Keratinocyte (primary cell): ENCODE measurements around the gene RAI1. TPM values are rescaled to one million over a fixed set of nuclear protein-coding genes. Genes with fewer than 3 reads are reported as not detected.

Source experiments
- DNase-seq: peaks from one replicate; pipeline ENCODE4 v3.0.0-alpha.2; 2011; ENCODE audit warnings: low read depth, missing footprints, low spot score
- FAIRE-seq: peaks from 2 replicates; lab custom pipeline; 2011; peaks lifted over from hg19 to GRCh38; lab: Jason Lieb, UNC
- H2AFZ ChIP-seq: 2 replicates; pipeline ENCODE4 v1.6.0; 2012; ENCODE audit warnings: low read length, control low read depth, inconsistent platforms; ENCODE audit not compliant: control insufficient read depth
- H3K27ac ChIP-seq: 2 replicates; pipeline ENCODE4 v1.5.1; 2011; ENCODE audit warnings: low read length; ENCODE audit not compliant: control insufficient read depth, insufficient read depth
- H3K27me3 ChIP-seq: 3 replicates; pipeline ENCODE4 v1.6.0; 2011; ENCODE audit warnings: low read length; ENCODE audit not compliant: control insufficient read depth, insufficient read depth; ENCODE audit errors: extremely low read depth
- H3K36me3 ChIP-seq, 2 experiments: 2 replicates in 1 of 2; 3 replicates in 1 of 2; pipeline ENCODE4 v1.5.1; 2011; ENCODE audit warnings: low read length in 2 of 2, mild to moderate bottlenecking in 1 of 2; ENCODE audit not compliant: control insufficient read depth in 2 of 2, insufficient read depth in 2 of 2; ENCODE audit errors: extremely low read depth in 1 of 2
- H3K4me1 ChIP-seq: 3 replicates; pipeline ENCODE4 v1.5.1; 2011; ENCODE audit warnings: low read length; ENCODE audit not compliant: control insufficient read depth, insufficient read depth; ENCODE audit errors: extremely low read depth
- H3K4me2 ChIP-seq: 3 replicates; pipeline ENCODE4 v1.6.0; 2011; ENCODE audit warnings: low read depth, low read length; ENCODE audit not compliant: control insufficient read depth, insufficient read depth; ENCODE audit errors: extremely low read depth
- H3K4me3 ChIP-seq, 3 experiments: fragments of 200-600 bp in 1 of 3; sonication (generic) in 1 of 3; 2 replicates in 2 of 3; 3 replicates in 1 of 3; pipeline ENCODE4 v1.5.1; 2011 to 2016; ENCODE audit warnings: low read length in 3 of 3, mild to moderate bottlenecking in 3 of 3, control low read depth in 2 of 3, inconsistent platforms in 1 of 3, low read depth in 1 of 3, mixed read lengths in 1 of 3, mixed run types in 1 of 3, moderate library complexity in 1 of 3; ENCODE audit not compliant: control insufficient read depth in 2 of 3, insufficient read depth in 2 of 3; ENCODE audit errors: extremely low read depth in 1 of 3
- H3K79me2 ChIP-seq: 2 replicates; pipeline ENCODE4 v1.6.0; 2012; ENCODE audit warnings: low read length; ENCODE audit not compliant: control insufficient read depth, insufficient read depth
- H3K9ac ChIP-seq: 3 replicates; pipeline ENCODE4 v1.6.0; 2011; ENCODE audit warnings: low read length; ENCODE audit not compliant: control insufficient read depth, insufficient read depth; ENCODE audit errors: extremely low read depth
- H3K9me1 ChIP-seq: 3 replicates; pipeline ENCODE4 v1.6.0; 2011; ENCODE audit warnings: low read length; ENCODE audit not compliant: control insufficient read depth, insufficient read depth; ENCODE audit errors: extremely low read depth
- H3K9me3 ChIP-seq: 2 replicates; pipeline ENCODE4 v1.5.1; 2012; ENCODE audit warnings: low read depth, low read length; ENCODE audit not compliant: control insufficient read depth
- H4K20me1 ChIP-seq: 3 replicates; pipeline ENCODE4 v1.6.0; 2011; ENCODE audit warnings: low read length; ENCODE audit not compliant: control insufficient read depth, insufficient read depth; ENCODE audit errors: extremely low read depth
- CTCF ChIP-seq, 3 experiments: IDR thresholded peaks in 1 of 3; conservative IDR thresholded peaks in 1 of 3; optimal IDR thresholded peaks in 1 of 3; 2 replicates in 2 of 3; 3 replicates in 1 of 3; pipeline versions ENCODE3 to v1.5.1; 2011; ENCODE audit warnings: low read length in 3 of 3, mild to moderate bottlenecking in 3 of 3, moderate library complexity in 2 of 3, control low read depth in 1 of 3, inconsistent platforms in 1 of 3; ENCODE audit not compliant: insufficient read depth in 2 of 3; ENCODE audit errors: extremely low read depth in 1 of 3
- EZH2 ChIP-seq: IDR thresholded peaks from one replicate; pipeline ENCODE4 v1.6.1; 2012; ENCODE audit warnings: inconsistent platforms, mild to moderate bottlenecking, low read length, moderate library complexity
- dilution Hi-C: fragments of 300-500 bp; cut with MboI; formaldehyde crosslinking; loops from one replicate; pipeline ENCODE4 v1.7.0; 2020; ENCODE audit warnings: low sequenced_read_pairs; ENCODE audit not compliant: extremely low pct_ligation_motif_present
- polyA plus RNA-seq, 5 experiments: library from polyadenylated mRNA; depleted of rRNA in 3 of 5; stranded (reverse) in 3 of 5; stranded (forward) in 1 of 5; unstranded in 1 of 5; fragments of >200 nt; gene quantifications; 1 replicate in 1 of 5; 2 replicates in 3 of 5; 3 replicates in 1 of 5; pipeline versions ENCODE4 v1.2.1 to v1.2.3, GENCODE V29; 2011 to 2012; ENCODE audit warnings: missing spikeins in 2 of 5, low read depth in 1 of 5, low replicate concordance in 1 of 5

RAI1 gene
- polyA plus RNA-seq, 1 donor (not counting 4 experiments of a cell fraction or from before 2014, with no cell fraction given), result 2.6 TPM

- Histone ChIP-seq H3K36me3 (peaks cover 7 to 10% of the 10 kb centered on the region in 2 experiments), H4K20me1 (peaks cover 36% of the 10 kb centered on the region), H3K27ac (no peak overlapping the region), H3K9me1 (peaks cover 5% of the 10 kb centered on the region), H2AFZ (no peak overlapping the region), H3K4me1 (peaks cover 32% of the 10 kb centered on the region), H3K79me2 (peaks cover 78% of the 10 kb centered on the region), H3K27me3 (no peaks in the 10 kb centered on the region), H3K9ac (no peak overlapping the region), H3K4me2 (no peak overlapping the region), H3K4me3 (no peak overlapping the region), H3K9me3 (no peaks in the 10 kb centered on the region)
- DNase-seq, result no peak
- dilution Hi-C loops, result no loop called here
- TF ChIP-seq CTCF (optimal IDR thresholded peaks at IDR 0.05 in 1 of 3, IDR thresholded peaks at IDR 0.05 in 1 of 3, conservative IDR thresholded peaks at IDR 0.05 in 1 of 3; ENCODE audit: extremely low read depth in 1 of 3, insufficient read depth in 2 of 3, low read length in 3 of 3), result no peak
- TF ChIP-seq EZH2, result no peak
- no peak for FAIRE-seq
These were observed 33.1 kb downstream of the RAI1 start for GRCh38 chr17:17714261-17714866.

GRCh38 chr17:17714879-17715278, 33.6 kb downstream of the RAI1 start:
- no peak overlapping the region for H3K9ac ChIP-seq
- no peak for FAIRE-seq
- H3K9me1 ChIP-seq, result peaks cover 5% of the 10 kb centered on the region
- no peak for DNase-seq
- H3K4me3 ChIP-seq, result no peak overlapping the region
- H3K27me3 ChIP-seq, result no peaks in the 10 kb centered on the region
- TF ChIP-seq CTCF (optimal IDR thresholded peaks at IDR 0.05 in 1 of 3, IDR thresholded peaks at IDR 0.05 in 1 of 3, conservative IDR thresholded peaks at IDR 0.05 in 1 of 3; ENCODE audit: extremely low read depth in 1 of 3, insufficient read depth in 2 of 3, low read length in 3 of 3) (no peak), EZH2 (no peak)
- H3K27ac ChIP-seq, result no peak overlapping the region
- H3K36me3 ChIP-seq, result peaks cover 7 to 9% of the 10 kb centered on the region in 2 experiments
- no peaks in the 10 kb centered on the region for H3K9me3 ChIP-seq
- H3K4me1 ChIP-seq, result peaks cover 34% of the 10 kb centered on the region
- H4K20me1 ChIP-seq, result peaks cover 40% of the 10 kb centered on the region
- dilution Hi-C loops, result no loop called here
- peaks cover 75% of the 10 kb centered on the region for H3K79me2 ChIP-seq
- H2AFZ ChIP-seq, result no peak overlapping the region
- H3K4me2 ChIP-seq, result no peak overlapping the region
